Thyroid gland (tissue), 4 donors: ENCODE data around the gene GEN1. TPM values are rescaled to one million over a fixed set of nuclear protein-coding genes. Genes with fewer than 3 reads are reported as not detected.

Experiments
- DNase-seq, 2 donors: peaks; one replicate each; pipeline ENCODE4 v3.0.0-alpha.2; 2019
- H3K27ac ChIP-seq, 3 donors: fragments of 200-600 bp; sonication (generic); 1 replicate in 2 of 3; 2 replicates in 1 of 3; pipeline ENCODE4 v1.5.1; 2016 to 2019; ENCODE audit warnings: mild to moderate bottlenecking in 1 of 3, moderate library complexity in 1 of 3
- H3K27me3 ChIP-seq: fragments of 200-600 bp; sonication (generic); one replicate; pipeline ENCODE4 v1.5.1; 2019
- H3K36me3 ChIP-seq, 2 donors: fragments of 200-600 bp; sonication (generic); one replicate each; pipeline ENCODE4 v1.5.1; 2016 to 2019
- H3K4me1 ChIP-seq, 2 donors: fragments of 200-600 bp; sonication (generic); one replicate each; pipeline ENCODE4 v1.5.1; 2017 to 2019
- H3K4me3 ChIP-seq, 3 donors: fragments of 200-600 bp; sonication (generic); replicated peaks in 1 of 3; 1 replicate in 2 of 3; 2 replicates in 1 of 3; pipeline ENCODE4 v1.5.1; 2016; ENCODE audit warnings: mild to moderate bottlenecking in 1 of 3
- H3K9me3 ChIP-seq: fragments of 200-600 bp; sonication (generic); one replicate; pipeline ENCODE4 v1.5.1; 2017
- CTCF ChIP-seq, 6 experiments: fragments of 200-600 bp in 3 of 6; fragments of 450-650 bp in 3 of 6; sonication (generic) in 3 of 6; IDR thresholded peaks; one replicate each; pipeline ENCODE4 v1.5.1; 2016 to 2019; ENCODE audit warnings: antibody characterized with exemption in 6 of 6, mild to moderate bottlenecking in 2 of 6, inconsistent platforms in 1 of 6, moderate library complexity in 1 of 6
- POLR2A ChIP-seq, 2 donors: fragments of 450-650 bp; IDR thresholded peaks; one replicate each; pipeline ENCODE4 v1.6.1; 2017; ENCODE audit warnings: antibody characterized with exemption in 2 of 2, mild to moderate bottlenecking in 2 of 2, moderate library complexity in 1 of 2
- WGBS, 2 donors: methylation state at CpG; one replicate each; pipeline ENCODE4 v1.1.5; 2017; 5-methylcytosine and 5-hydroxymethylcytosine counted together
- intact Hi-C: fragments of 100-400 bp; cut with DNase I; formaldehyde crosslinking; loops from one replicate; pipeline ENCODE4 v1.15.1; 2023
- total RNA-seq, 4 donors: library from RNA; depleted of rRNA; stranded (reverse); fragments of >200 nt; gene quantifications; one replicate each; pipeline ENCODE4 v1.2.3, GENCODE V29; 2016

The GEN1 gene
- total RNA-seq, 4 donors from 2014 or later: 4.4 to 15.9 (median 9.8) TPM

- H3K36me3 ChIP-seq: no peaks in the 10 kb centered on the region
- no peaks in the 10 kb centered on the region for H3K4me1 ChIP-seq
- no peaks in the 10 kb centered on the region for H3K9me3 ChIP-seq
- H3K27ac ChIP-seq: no peak overlapping the region
- DNase-seq: no peak
- no peaks in the 10 kb centered on the region for H3K27me3 ChIP-seq
- intact Hi-C loops: no loop called here
- TF ChIP-seq CTCF (IDR thresholded peaks at IDR 0.05) (no peak), POLR2A (IDR thresholded peaks at IDR 0.05) (no peak)
- H3K4me3 ChIP-seq: no peak overlapping the region
- 79 to 83% methylated on average over 6 of the region's 6 CpGs for WGBS, 2 donors
Measured at GRCh38 chr2:17793803-17794354, 39.9 kb downstream of the GEN1 start.

DNA sequence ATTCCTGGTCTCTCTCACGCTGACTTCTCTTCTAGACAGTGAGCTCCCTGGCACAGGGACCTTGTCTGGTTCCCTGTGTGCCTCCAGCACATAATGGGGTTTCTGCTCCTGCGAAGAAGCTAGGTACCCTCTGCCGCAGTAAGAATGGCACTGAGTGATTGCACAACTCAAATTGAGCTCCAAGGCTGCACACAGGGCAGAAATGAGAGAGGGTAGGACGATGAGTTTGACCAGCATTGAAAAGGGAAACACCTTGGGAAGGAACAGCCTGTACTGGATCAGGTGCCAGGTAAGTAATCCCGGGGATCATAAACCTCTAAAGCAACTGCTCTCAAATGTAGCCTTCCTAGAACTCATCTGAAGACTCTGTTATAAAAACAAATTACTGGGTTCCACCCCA is 41.4 kb downstream of the GEN1 start:
- no peaks in the 10 kb centered on the region for H3K36me3 ChIP-seq
- H3K27ac ChIP-seq: no peak overlapping the region
- H3K27me3 ChIP-seq: no peaks in the 10 kb centered on the region
- no peak overlapping the region for H3K4me3 ChIP-seq
- H3K4me1 ChIP-seq: no peaks in the 10 kb centered on the region
- intact Hi-C loops: no loop called here
- DNase-seq: no peak
- no peaks in the 10 kb centered on the region for H3K9me3 ChIP-seq
- TF ChIP-seq CTCF (IDR thresholded peaks at IDR 0.05): no peak
- TF ChIP-seq POLR2A (IDR thresholded peaks at IDR 0.05): no peak
- WGBS, 2 donors: 79 to 85% methylated on average over 5 of the region's 5 CpGs

- no peaks in the 10 kb centered on the region for H3K27me3 ChIP-seq
- no peaks in the 10 kb centered on the region for H3K9me3 ChIP-seq
- no peak overlapping the region for H3K27ac ChIP-seq
- TF ChIP-seq CTCF (IDR thresholded peaks at IDR 0.05) (no peak), POLR2A (IDR thresholded peaks at IDR 0.05) (no peak)
- no peaks in the 10 kb centered on the region for H3K4me1 ChIP-seq
- no peak overlapping the region for H3K4me3 ChIP-seq
- intact Hi-C loops: no loop called here
- H3K36me3 ChIP-seq: no peaks in the 10 kb centered on the region
- 65 to 77% methylated on average over 4 of the region's 4 CpGs for WGBS, 2 donors
- DNase-seq: no peak
Measured at GRCh38 chr2:17798338-17798737, 44.4 kb downstream of the GEN1 start.

- DNase-seq: no peak
- no peaks in the 10 kb centered on the region for H3K9me3 ChIP-seq
- intact Hi-C loops: no loop called here
- H3K36me3 ChIP-seq: no peaks in the 10 kb centered on the region
- H3K27ac ChIP-seq: no peak overlapping the region
- H3K4me1 ChIP-seq: no peaks in the 10 kb centered on the region
- H3K27me3 ChIP-seq: no peaks in the 10 kb centered on the region
- TF ChIP-seq CTCF (IDR thresholded peaks at IDR 0.05): no peak
- TF ChIP-seq POLR2A (IDR thresholded peaks at IDR 0.05): no peak
- 78 to 87% methylated on average over 7 of the region's 7 CpGs for WGBS, 2 donors
- no peak overlapping the region for H3K4me3 ChIP-seq
Measured at GRCh38 chr2:17799301-17800120, 45.6 kb downstream of the GEN1 start.

- Histone ChIP-seq H3K27ac (no peak overlapping the region), H3K9me3 (no peaks in the 10 kb centered on the region), H3K36me3 (no peaks in the 10 kb centered on the region), H3K4me1 (no peaks in the 10 kb centered on the region), H3K4me3 (no peak overlapping the region), H3K27me3 (no peaks in the 10 kb centered on the region)
- no peak for TF ChIP-seq POLR2A (IDR thresholded peaks at IDR 0.05)
- TF ChIP-seq CTCF (IDR thresholded peaks at IDR 0.05): no peak
- DNase-seq: no peak
- intact Hi-C loops: no loop called here
- WGBS, 2 donors: 79 to 80% methylated on average over 5 of the region's 5 CpGs
Measured at GRCh38 chr2:17800219-17800618, 46.3 kb downstream of the GEN1 start.
